Esophagus squamous epithelium (tissue), 5 donors: ENCODE results near the gene SLC25A31. TPM values are rescaled to one million over a fixed set of nuclear protein-coding genes. Genes with fewer than 3 reads are reported as not detected.

Experiments
- DNase-seq: peaks from one replicate; lab custom pipeline; 2025; lab: John Stamatoyannopoulos, UW
- H3K27ac ChIP-seq, 4 donors: fragments of 200-600 bp; sonication (generic); one replicate each; pipeline ENCODE4 v1.5.1; 2016 to 2019; ENCODE audit warnings: mild to moderate bottlenecking in 1 of 4
- H3K27me3 ChIP-seq, 4 donors: fragments of 200-600 bp; sonication (generic); 1 replicate in 3 of 4; 2 replicates in 1 of 4; pipeline versions ENCODE4 v1.5.1 to v1.6.0; 2017 to 2021; ENCODE audit warnings: antibody characterized with exemption in 1 of 4
- H3K36me3 ChIP-seq, 3 donors: fragments of 200-600 bp; sonication (generic); one replicate each; pipeline ENCODE4 v1.5.1; 2016 to 2019
- H3K4me1 ChIP-seq, 3 donors: fragments of 200-600 bp; sonication (generic); one replicate each; pipeline ENCODE4 v1.5.1; 2017 to 2019
- H3K4me3 ChIP-seq, 4 donors: fragments of 200-600 bp; sonication (generic); 1 replicate in 3 of 4; 2 replicates in 1 of 4; pipeline ENCODE4 v1.5.1; 2016 to 2019; ENCODE audit warnings: mild to moderate bottlenecking in 2 of 4, moderate library complexity in 1 of 4
- H3K9me3 ChIP-seq, 3 donors: fragments of 200-600 bp; sonication (generic); one replicate each; pipeline ENCODE4 v1.5.1; 2016 to 2019
- POLR2A ChIP-seq, 4 donors: fragments of 450-650 bp; IDR thresholded peaks; one replicate each; pipeline ENCODE4 v1.6.1; 2017; ENCODE audit warnings: antibody characterized with exemption in 4 of 4, mild to moderate bottlenecking in 4 of 4, moderate library complexity in 3 of 4
- WGBS, 2 donors: methylation state at CpG; one replicate each; pipeline ENCODE4 v1.1.5; 2018; 5-methylcytosine and 5-hydroxymethylcytosine counted together
- intact Hi-C: fragments of 100-400 bp; cut with DNase I; formaldehyde crosslinking; loops from one replicate; pipeline ENCODE4 v1.15.0; 2022
- total RNA-seq, 4 donors: library from RNA; depleted of rRNA; stranded (reverse); fragments of >200 nt; gene quantifications; one replicate each; pipeline ENCODE4 v1.1.0, GENCODE V29; 2016
- TF ChIP-seq, protein P1 (sequence below), 6 experiments: fragments of 450-650 bp in 4 of 6; fragments of 200-600 bp in 2 of 6; sonication (generic) in 2 of 6; IDR thresholded peaks; one replicate each; pipeline ENCODE4 v1.5.1; 2016 to 2019; ENCODE audit warnings: antibody characterized with exemption in 6 of 6, mild to moderate bottlenecking in 4 of 6, moderate library complexity in 4 of 6
- donor health status: DM: yes; HTN: yes; CAD: no.

The SLC25A31 gene
- total RNA-seq, 4 donors from 2014 or later = not detected

DNA sequence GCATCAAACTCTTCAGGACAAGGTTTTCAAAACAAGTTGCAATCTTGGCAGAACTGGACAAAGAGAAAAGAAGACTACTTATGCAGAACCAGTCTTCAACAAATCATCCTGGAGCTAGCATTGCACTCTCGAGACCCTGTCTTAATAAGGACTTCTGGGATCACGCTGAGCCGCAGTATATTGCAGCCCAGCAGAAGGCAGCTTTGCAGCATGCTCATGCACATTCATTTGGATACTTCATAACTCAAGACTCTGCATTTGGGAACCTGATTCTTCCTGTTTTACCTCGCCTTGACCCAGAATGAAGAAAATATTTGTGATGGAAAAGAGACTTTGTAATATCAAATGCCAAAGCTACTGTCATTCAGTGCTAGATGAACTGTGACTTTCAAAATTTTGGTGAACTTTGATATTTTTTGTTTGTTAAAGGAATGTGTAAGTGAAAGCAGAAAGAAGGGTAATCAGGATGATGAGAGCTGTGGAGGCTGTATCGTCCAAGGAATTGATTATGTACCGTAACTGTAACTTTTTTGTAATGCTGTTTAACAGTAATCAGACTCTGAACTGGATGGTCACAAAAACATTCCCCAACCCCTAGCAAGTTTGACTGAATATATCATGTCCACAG is 79.1 kb downstream of the SLC25A31 start:
- Histone ChIP-seq H3K27ac (no peak overlapping the region), H3K9me3 (no peaks in the 10 kb centered on the region), H3K27me3 (no peaks in the 10 kb centered on the region), H3K4me3 (no peak overlapping the region), H3K4me1 (no peaks in the 10 kb centered on the region), H3K36me3 (peaks cover 0 to 88% (median 0%) of the 10 kb centered on the region in 3 donors)
- no peak for DNase-seq
- intact Hi-C loops = no loop called here
- WGBS, 2 donors = 70 to 76% methylated on average over 6 of the region's 6 CpGs
- TF ChIP-seq, protein P1, sequence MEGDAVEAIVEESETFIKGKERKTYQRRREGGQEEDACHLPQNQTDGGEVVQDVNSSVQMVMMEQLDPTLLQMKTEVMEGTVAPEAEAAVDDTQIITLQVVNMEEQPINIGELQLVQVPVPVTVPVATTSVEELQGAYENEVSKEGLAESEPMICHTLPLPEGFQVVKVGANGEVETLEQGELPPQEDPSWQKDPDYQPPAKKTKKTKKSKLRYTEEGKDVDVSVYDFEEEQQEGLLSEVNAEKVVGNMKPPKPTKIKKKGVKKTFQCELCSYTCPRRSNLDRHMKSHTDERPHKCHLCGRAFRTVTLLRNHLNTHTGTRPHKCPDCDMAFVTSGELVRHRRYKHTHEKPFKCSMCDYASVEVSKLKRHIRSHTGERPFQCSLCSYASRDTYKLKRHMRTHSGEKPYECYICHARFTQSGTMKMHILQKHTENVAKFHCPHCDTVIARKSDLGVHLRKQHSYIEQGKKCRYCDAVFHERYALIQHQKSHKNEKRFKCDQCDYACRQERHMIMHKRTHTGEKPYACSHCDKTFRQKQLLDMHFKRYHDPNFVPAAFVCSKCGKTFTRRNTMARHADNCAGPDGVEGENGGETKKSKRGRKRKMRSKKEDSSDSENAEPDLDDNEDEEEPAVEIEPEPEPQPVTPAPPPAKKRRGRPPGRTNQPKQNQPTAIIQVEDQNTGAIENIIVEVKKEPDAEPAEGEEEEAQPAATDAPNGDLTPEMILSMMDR (IDR thresholded peaks at IDR 0.05) = no peak
- TF ChIP-seq POLR2A (IDR thresholded peaks at IDR 0.05) = no peak

- Histone ChIP-seq H3K4me1 (no peaks in the 10 kb centered on the region), H3K27me3 (no peaks in the 10 kb centered on the region), H3K27ac (no peak overlapping the region), H3K9me3 (no peaks in the 10 kb centered on the region), H3K36me3 (peaks cover 0 to 85% (median 0%) of the 10 kb centered on the region in 3 donors), H3K4me3 (no peak overlapping the region)
- no peak for TF ChIP-seq POLR2A (IDR thresholded peaks at IDR 0.05)
- TF ChIP-seq, protein P1 (IDR thresholded peaks at IDR 0.05) = no peak
- 85 to 93% methylated on average over 3 of the region's 3 CpGs for WGBS, 2 donors
- intact Hi-C loops = no loop called here
- no peak for DNase-seq
Measured at GRCh38 chr4:127810551-127810950, 80.4 kb downstream of the SLC25A31 start.

- WGBS, 2 donors = 54 to 61% methylated on average over 2 of the region's 2 CpGs
Measured at GRCh38 chr4:127822430-127822829, 92.2 kb downstream of the SLC25A31 start.

More at GRCh38 chr4:127822430-127822829, 92.2 kb downstream of the SLC25A31 start:
- H3K27ac ChIP-seq = no peak overlapping the region
- peaks cover 0 to 69% (median 4%) of the 10 kb centered on the region in 3 donors for H3K36me3 ChIP-seq
- H3K4me1 ChIP-seq = no peaks in the 10 kb centered on the region
- intact Hi-C loops = no loop called here
- no peaks in the 10 kb centered on the region for H3K27me3 ChIP-seq
- DNase-seq = no peak
- TF ChIP-seq, protein P1 (IDR thresholded peaks at IDR 0.05) = no peak
- TF ChIP-seq POLR2A (IDR thresholded peaks at IDR 0.05) = no peak
- H3K9me3 ChIP-seq = no peaks in the 10 kb centered on the region
- H3K4me3 ChIP-seq = no peak overlapping the region

Other genes starting within 250 kb of the SLC25A31 start
- gene INTU, start 97.4 kb upstream of the SLC25A31 start, total RNA-seq = 10 to 100 TPM in 1 of 4 donors, 1 to 10 TPM in 3; 4.3 to 11.4 (median 6.1) TPM
- 10 to 100 TPM; 19.8 to 45.4 (median 26.7) TPM for gene HSPA4L, start 51.9 kb downstream of the SLC25A31 start, total RNA-seq
- gene PLK4, start 150.5 kb downstream of the SLC25A31 start, total RNA-seq = 10 to 100 TPM in 2 of 4 donors, 1 to 10 TPM in 2; 3.5 to 15.1 (median 8.3) TPM
- 10 to 100 TPM; 14.6 to 36.6 (median 17.0) TPM for gene MFSD8, start 234.8 kb downstream of the SLC25A31 start, total RNA-seq
- 1 to 10 TPM; 3.2 to 9.3 (median 4.9) TPM for gene ABHD18, start 235.0 kb downstream of the SLC25A31 start, total RNA-seq